Activated CD8-positive, alpha-beta T cell treated with anti-CD3 and anti-CD28 coated beads for 36 hours (primary cell): ENCODE results near the gene CNTD1. TPM values are rescaled to one million over a fixed set of nuclear protein-coding genes. Genes with fewer than 3 reads are reported as not detected.

Source experiments
- ATAC-seq: fragments of 200-7000 bp; cut with Tn5 transposase; one replicate; pipeline ENCODE4 v1.10.0; 2021; ENCODE audit warnings: mild to moderate bottlenecking, moderate library complexity
- CTCF ChIA-PET: fragments of 350-600 bp; sonication (Branson Sonifier 250); formaldehyde crosslinking; loops from one replicate; lab custom pipeline; 2021; ENCODE audit warnings: antibody characterized with exemption; lab: Charles Lee
- POLR2A ChIA-PET: fragments of 350-600 bp; sonication (Branson Sonifier 250); formaldehyde crosslinking; loops from one replicate; lab custom pipeline; 2021; ENCODE audit warnings: antibody characterized with exemption; lab: Charles Lee
- DNase-seq: peaks from one replicate; pipeline ENCODE4 v3.0.0-alpha.2; 2020
- H3K27ac Mint-ChIP-seq: one replicate; pipeline ENCODE4 v1.8.0; 2021; ENCODE audit warnings: mild to moderate bottlenecking, mixed read lengths
- H3K27me3 Mint-ChIP-seq: one replicate; pipeline ENCODE4 v1.8.0; 2021; ENCODE audit warnings: mixed read lengths
- H3K36me3 Mint-ChIP-seq: one replicate; pipeline ENCODE4 v1.8.0; 2021; ENCODE audit warnings: low read depth, mixed read lengths
- H3K4me1 Mint-ChIP-seq: one replicate; pipeline ENCODE4 v1.8.0; 2021; ENCODE audit warnings: low read depth, mixed read lengths
- H3K4me3 Mint-ChIP-seq: one replicate; pipeline ENCODE4 v1.8.0; 2021; ENCODE audit warnings: mild to moderate bottlenecking, moderate library complexity, mixed read lengths
- H3K9me3 Mint-ChIP-seq: one replicate; pipeline ENCODE4 v1.8.0; 2021; ENCODE audit warnings: mixed read lengths
- CTCF ChIP-seq: fragments of 200-600 bp; IDR thresholded peaks from one replicate; pipeline ENCODE4 v1.8.0; 2022; ENCODE audit warnings: antibody characterized with exemption, mild to moderate bottlenecking
- intact Hi-C: fragments of 100-400 bp; cut with micrococcal nuclease; formaldehyde crosslinking; loops from one replicate; pipeline ENCODE4 v1.10.0; 2022
- total RNA-seq, 2 experiments: library from RNA; stranded (reverse); gene quantifications; one replicate each; pipeline ENCODE4 v1.2.3, GENCODE V29; 2021

The CNTD1 gene
- total RNA-seq, 2 experiments from 2014 or later = 0.23 TPM; not detected in 1

GRCh38 chr17:42798011-42798382, 664 bp upstream of the CNTD1 start:
- POLR2A ChIA-PET = interaction anchor here (0.7 to 1.8 kb wide), 6 partner anchors 14 to 1080 kb away, joined by 3 to 4 read pairs (median 4); partner anchors contain the start of gene AARSD1

GRCh38 chr17:42803074-42803883, 4.6 kb downstream of the CNTD1 start:
- no peak overlapping the region for H3K27ac Mint-ChIP-seq
- peaks cover 3% of the 10 kb centered on the region for H3K36me3 Mint-ChIP-seq
- H3K9me3 Mint-ChIP-seq = peaks cover 2% of the 10 kb centered on the region

More at GRCh38 chr17:42798011-42798382, 664 bp upstream of the CNTD1 start:
- H3K36me3 Mint-ChIP-seq = peaks cover 10% of the 10 kb centered on the region
- intact Hi-C loops = no loop called here
- no peak for DNase-seq
- no peak for ATAC-seq
- H3K27ac Mint-ChIP-seq = peak overlapping the region; percentile 78
- no peak for TF ChIP-seq CTCF
- H3K4me1 Mint-ChIP-seq = peaks cover 16% of the 10 kb centered on the region
- CTCF ChIA-PET = interaction anchor here (1.0 to 2.3 kb wide), 6 partner anchors 19 to 220 kb away, joined by 3 to 11 read pairs (median 4); partner anchors contain the start of gene VPS25
- peak overlapping the region; percentile 92 for H3K4me3 Mint-ChIP-seq
- peaks cover 2% of the 10 kb centered on the region for H3K9me3 Mint-ChIP-seq
- no peaks in the 10 kb centered on the region for H3K27me3 Mint-ChIP-seq

GRCh38 chr17:42804918-42805367, 6.3 kb downstream of the CNTD1 start:
- no peaks in the 10 kb centered on the region for H3K4me1 Mint-ChIP-seq
- H3K4me3 Mint-ChIP-seq = no peak overlapping the region
- intact Hi-C loops = no loop called here
- ChIA-PET POLR2A (interaction anchor here (0.6 to 1.4 kb wide), 2 partner anchors 31 to 52 kb away, joined by 3 read pairs; partner anchors contain the start of gene VPS25), CTCF (interaction anchor here (2.4 to 5.3 kb wide), 2 partner anchors 15 to 19 kb away, joined by 13 to 36 read pairs; partner anchors contain the start of gene BECN1)
- no peaks in the 10 kb centered on the region for H3K27me3 Mint-ChIP-seq
- TF ChIP-seq CTCF = no peak
- H3K27ac Mint-ChIP-seq = no peak overlapping the region
- DNase-seq (no peak), ATAC-seq (no peak)
- H3K36me3 Mint-ChIP-seq = no peaks in the 10 kb centered on the region
- H3K9me3 Mint-ChIP-seq = no peaks in the 10 kb centered on the region

More at GRCh38 chr17:42803074-42803883, 4.6 kb downstream of the CNTD1 start:
- no peak for TF ChIP-seq CTCF
- Mint-ChIP-seq H3K4me1 (peaks cover 3% of the 10 kb centered on the region), H3K27me3 (no peaks in the 10 kb centered on the region), H3K4me3 (no peak overlapping the region)
- DNase-seq (no peak), ATAC-seq (no peak)
- ChIA-PET CTCF (interaction anchor here (1.1 to 5.3 kb wide), 5 partner anchors 12 to 40 kb away, joined by 3 to 36 read pairs (median 7); partner anchors contain the start of gene BECN1), POLR2A (interaction anchor here (0.6 to 1.2 kb wide), 2 partner anchors 9 to 512 kb away, joined by 3 to 4 read pairs; no protein-coding TSS in a partner anchor)
- intact Hi-C loops = no loop called here

GRCh38 chr17:42806249-42806648, 7.6 kb downstream of the CNTD1 start:
- intact Hi-C loops = no loop called here
- ATAC-seq (no peak), DNase-seq (no peak)
- POLR2A ChIA-PET = interaction anchor here (0.5 to 1.8 kb wide), 6 partner anchors 8 to 767 kb away, joined by 3 to 4 read pairs (median 3); no protein-coding TSS in a partner anchor
- no peaks in the 10 kb centered on the region for H3K9me3 Mint-ChIP-seq
- no peaks in the 10 kb centered on the region for H3K4me1 Mint-ChIP-seq
- no peak overlapping the region for H3K27ac Mint-ChIP-seq
- H3K36me3 Mint-ChIP-seq = peaks cover 7% of the 10 kb centered on the region
- no peak for TF ChIP-seq CTCF
- H3K27me3 Mint-ChIP-seq = no peaks in the 10 kb centered on the region
- CTCF ChIA-PET = interaction anchor here (0.8 to 5.3 kb wide), 2 partner anchors 14 to 18 kb away, joined by 4 to 36 read pairs; partner anchors contain the start of gene BECN1
- H3K4me3 Mint-ChIP-seq = no peak overlapping the region
